Thoracic aorta (tissue), 2 donors: ENCODE results near the gene OOEP. TPM values are rescaled to one million over a fixed set of nuclear protein-coding genes. Genes with fewer than 3 reads are reported as not detected.

ENCODE experiments used
- ATAC-seq: fragments of 150-250 bp; one replicate; pipeline ENCODE4 v1.8.0; 2017; ENCODE audit warnings: low read depth; ENCODE audit not compliant: insufficient number of reproducible peaks, low FRiP score
- DNase-seq: peaks from one replicate; pipeline ENCODE4 v3.0.0-alpha.2; 2020; ENCODE audit warnings: low spot score
- H3K27ac ChIP-seq, 2 donors: fragments of 200-600 bp; sonication (generic); 1 replicate in 1 of 2; 2 replicates in 1 of 2; pipeline ENCODE4 v1.5.1; 2016; ENCODE audit warnings: mild to moderate bottlenecking in 2 of 2, moderate library complexity in 2 of 2
- H3K27me3 ChIP-seq: fragments of 200-600 bp; sonication (generic); replicated peaks from 2 replicates; pipeline ENCODE4 v1.6.0; 2016; ENCODE audit warnings: mild to moderate bottlenecking; ENCODE audit not compliant: insufficient read depth
- H3K36me3 ChIP-seq: fragments of 200-600 bp; sonication (generic); one replicate; pipeline ENCODE4 v1.5.1; 2016
- H3K4me1 ChIP-seq, 2 donors: fragments of 200-600 bp; sonication (generic); 1 replicate in 1 of 2; 2 replicates in 1 of 2; pipeline versions ENCODE4 v1.5.1 to v1.6.0; 2016; ENCODE audit warnings: low read depth in 2 of 2, mild to moderate bottlenecking in 1 of 2; ENCODE audit not compliant: control insufficient read depth in 1 of 2
- H3K4me3 ChIP-seq: fragments of 200-600 bp; sonication (generic); 2 replicates; pipeline ENCODE4 v1.5.1; 2016; ENCODE audit warnings: mild to moderate bottlenecking
- H3K9me3 ChIP-seq: fragments of 200-600 bp; sonication (generic); 2 replicates; pipeline ENCODE4 v1.5.1; 2016
- CTCF ChIP-seq: fragments of 200-600 bp; sonication (generic); IDR thresholded peaks from one replicate; pipeline ENCODE4 v1.5.1; 2019; ENCODE audit warnings: antibody characterized with exemption
- total RNA-seq, 2 donors: library from RNA; depleted of rRNA; stranded (reverse); fragments of >200 nt; gene quantifications; one replicate each; pipeline versions ENCODE4 v1.1.0 to v1.2.3, GENCODE V29; 2016

OOEP gene
- total RNA-seq, 2 donors from 2014 or later: not detected

DNA sequence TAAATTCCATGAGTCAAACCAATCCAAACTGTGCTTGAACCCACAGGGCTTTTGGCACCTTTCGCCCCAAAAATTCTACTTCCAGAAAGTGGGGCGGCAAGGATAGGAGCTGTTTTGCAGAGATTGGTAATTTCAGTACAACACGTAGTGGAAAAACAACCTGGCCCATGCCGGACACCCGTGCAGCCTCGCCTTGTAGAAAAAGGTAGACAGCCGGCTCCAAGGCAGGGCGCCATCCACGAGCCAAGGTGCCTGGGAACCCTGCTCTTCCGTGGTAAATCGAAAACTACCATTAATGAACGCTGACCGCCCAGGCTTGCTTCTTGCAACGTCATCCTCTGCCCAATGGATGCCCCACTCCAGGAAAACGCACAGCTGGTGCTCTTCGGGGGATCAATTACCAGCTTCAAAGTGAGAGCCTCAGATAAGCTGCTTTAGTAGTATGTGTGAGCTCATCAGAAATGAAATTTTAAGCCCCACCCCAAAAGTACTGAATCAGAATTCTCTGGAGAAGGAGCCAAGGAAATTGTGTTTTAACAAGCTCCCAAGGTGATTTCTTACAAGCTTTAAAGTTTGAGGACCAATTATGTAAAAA is 1.8 kb downstream of the OOEP start:
- no peak overlapping the region for H3K27ac ChIP-seq
- no peak overlapping the region for H3K4me3 ChIP-seq
- no peaks in the 10 kb centered on the region for H3K4me1 ChIP-seq
- H3K36me3 ChIP-seq: no peaks in the 10 kb centered on the region
- TF ChIP-seq CTCF: no peak
- ATAC-seq (no peak), DNase-seq (no peak)
- no peaks in the 10 kb centered on the region for H3K9me3 ChIP-seq
- no peaks in the 10 kb centered on the region for H3K27me3 ChIP-seq

GRCh38 chr6:73364549-73364948 is 5.1 kb downstream of the OOEP start:
- H3K4me1 ChIP-seq: no peaks in the 10 kb centered on the region
- ATAC-seq (no peak), DNase-seq (no peak)
- H3K27me3 ChIP-seq: no peaks in the 10 kb centered on the region
- no peak for TF ChIP-seq CTCF
- no peaks in the 10 kb centered on the region for H3K36me3 ChIP-seq
- H3K4me3 ChIP-seq: no peak overlapping the region
- H3K9me3 ChIP-seq: no peaks in the 10 kb centered on the region
- no peak overlapping the region for H3K27ac ChIP-seq

DNA sequence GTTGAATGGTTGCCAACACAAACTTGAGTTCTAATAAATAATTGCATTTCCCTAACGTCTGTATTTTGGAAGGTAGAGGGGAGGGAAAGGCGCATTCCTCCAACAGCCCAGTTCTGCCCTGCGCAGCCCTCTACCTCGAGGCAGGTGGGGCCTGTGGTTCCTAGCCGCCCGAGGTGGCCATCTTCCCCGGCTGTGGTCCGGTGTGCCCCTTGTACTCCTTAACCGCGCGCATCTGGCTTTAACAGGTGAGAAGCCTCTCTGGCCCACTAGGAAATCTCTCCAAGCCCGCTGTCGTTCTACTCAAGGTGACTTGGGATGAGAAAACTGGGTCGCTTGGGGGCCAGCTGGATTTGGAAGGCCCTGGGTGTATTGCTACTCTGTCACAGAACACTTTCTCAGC is 5.6 kb downstream of the OOEP start:
- Histone ChIP-seq H3K36me3 (no peaks in the 10 kb centered on the region), H3K27ac (no peak overlapping the region), H3K4me1 (no peaks in the 10 kb centered on the region), H3K27me3 (no peaks in the 10 kb centered on the region), H3K9me3 (no peaks in the 10 kb centered on the region), H3K4me3 (no peak overlapping the region)
- DNase-seq (no peak), ATAC-seq (no peak)
- no peak for TF ChIP-seq CTCF

- ATAC-seq (no peak), DNase-seq (no peak)
- Histone ChIP-seq H3K4me3 (no peak overlapping the region), H3K9me3 (no peaks in the 10 kb centered on the region), H3K36me3 (no peaks in the 10 kb centered on the region), H3K27ac (no peak overlapping the region), H3K27me3 (no peaks in the 10 kb centered on the region), H3K4me1 (no peaks in the 10 kb centered on the region)
- no peak for TF ChIP-seq CTCF
These were observed 6.2 kb downstream of the OOEP start for GRCh38 chr6:73363537-73363875.

GRCh38 chr6:73362869-73363536 is 6.7 kb downstream of the OOEP start:
- H3K4me3 ChIP-seq: no peak overlapping the region
- no peaks in the 10 kb centered on the region for H3K36me3 ChIP-seq
- no peak overlapping the region for H3K27ac ChIP-seq
- TF ChIP-seq CTCF: no peak
- ATAC-seq (no peak), DNase-seq (no peak)
- no peaks in the 10 kb centered on the region for H3K9me3 ChIP-seq
- H3K27me3 ChIP-seq: no peaks in the 10 kb centered on the region
- no peaks in the 10 kb centered on the region for H3K4me1 ChIP-seq
